Left colon (tissue), 2 donors: ENCODE results near the gene PRR15L. TPM values are rescaled to one million over a fixed set of nuclear protein-coding genes. Genes with fewer than 3 reads are reported as not detected.
"Not testable (repeated sequence)": the region's sequence is repeated elsewhere in the genome, so short reads cannot be mapped to it uniquely, and the experiment has no call there.

Experiments used
- ATAC-seq: fragments of 200-7000 bp; cut with Tn5 transposase; one replicate; pipeline ENCODE4 v1.9.1; 2020; ENCODE audit warnings: mild to moderate bottlenecking, moderate library complexity
- DNase-seq, 2 donors: peaks; one replicate each; pipeline ENCODE4 v3.0.0-alpha.2; 2020
- intact Hi-C, 2 donors: fragments of 100-400 bp; cut with DNase I in 1 of 2; cut with micrococcal nuclease in 1 of 2; formaldehyde crosslinking; loops; one replicate each; pipeline versions ENCODE4 v1.11.2 to v1.14.0; 2022; cut with DNase I, micrococcal nuclease
- long read RNA-seq: library from polyadenylated mRNA; unstranded; transcript quantifications from one replicate; pipeline ENCODE4 v2.0.0, GENCODE V29; 2021
- total RNA-seq, 2 donors: library from RNA; stranded (reverse); fragmentation: NEBNext Ultra II Directional; extraction: Animal tissue kit (Norgen Biotek cat#: 25700); gene quantifications; one replicate each; pipeline ENCODE4 v1.2.1, GENCODE V29; 2021
- donor health status: DM: no; HTN: no; CAD: no.
- donor health status: DM: yes; HTN: yes; CAD: no.

Gene PRR15L, protein sequence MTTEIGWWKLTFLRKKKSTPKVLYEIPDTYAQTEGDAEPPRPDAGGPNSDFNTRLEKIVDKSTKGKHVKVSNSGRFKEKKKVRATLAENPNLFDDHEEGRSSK
- total RNA-seq: 100 to 1,000 TPM; 237 to 279 TPM
- long read RNA-seq, transcript PRR15L-201 (2 exons, 1,519 nt): major isoform, 159 of 237 reads
- long read RNA-seq, partial matches to known transcripts: 0 of 237 reads
- long read RNA-seq, other reads (novel, unspliced or antisense): 78 of 237 reads

DNA sequence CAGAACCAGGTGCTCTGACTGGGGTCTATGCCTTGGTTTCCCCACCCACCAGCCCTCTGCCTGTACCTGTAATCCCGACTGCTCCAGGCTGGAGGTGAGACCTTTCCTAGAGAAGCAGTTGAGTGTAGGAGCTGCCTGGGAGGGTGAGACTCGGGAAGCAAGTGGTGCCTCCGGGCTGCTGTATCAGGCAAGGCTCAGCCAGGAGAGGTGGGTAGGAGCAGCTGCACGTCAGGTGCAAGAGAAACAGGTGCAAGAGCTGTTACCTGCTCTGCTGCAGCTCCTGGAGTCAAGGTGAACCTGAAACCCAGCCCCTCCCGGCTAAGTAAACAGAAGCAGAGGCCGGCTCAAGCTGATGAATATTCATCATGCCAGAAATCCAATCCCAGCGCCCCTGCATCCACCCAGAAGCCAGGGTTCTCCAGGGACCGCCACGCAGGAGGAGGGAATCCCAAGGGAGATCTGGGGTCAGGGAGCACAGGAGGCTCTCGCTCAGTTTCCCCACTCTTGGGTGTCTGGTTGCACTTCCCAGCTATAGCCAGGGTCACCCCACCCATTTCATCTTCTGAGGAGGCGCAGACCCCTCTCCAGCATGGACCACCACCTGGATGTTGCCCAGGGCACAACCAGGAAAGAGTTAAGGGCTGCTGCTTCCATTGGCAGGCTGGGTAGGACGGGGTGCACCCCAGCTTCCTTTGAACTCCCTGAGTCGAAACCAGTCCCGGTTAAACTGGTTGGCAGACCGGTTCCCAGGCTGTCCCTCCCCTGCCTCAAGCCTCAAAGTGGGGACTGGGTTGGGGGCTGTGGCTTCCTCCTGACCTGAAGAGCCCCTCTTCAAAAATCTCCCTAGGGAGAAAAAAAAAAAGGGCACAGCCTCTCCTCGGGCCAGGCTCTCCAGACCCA lies at the start of gene PRR15L:
Gene PRR15L (minus strand): TSS at position 293 of the 900 bp plus-strand sequence. CDS start 4,649 bp downstream, outside the sequence.
- DNase-seq (peak; percentile 87 to 94), ATAC-seq (peak; percentile 69)
- intact Hi-C loops: no loop called here

DNA sequence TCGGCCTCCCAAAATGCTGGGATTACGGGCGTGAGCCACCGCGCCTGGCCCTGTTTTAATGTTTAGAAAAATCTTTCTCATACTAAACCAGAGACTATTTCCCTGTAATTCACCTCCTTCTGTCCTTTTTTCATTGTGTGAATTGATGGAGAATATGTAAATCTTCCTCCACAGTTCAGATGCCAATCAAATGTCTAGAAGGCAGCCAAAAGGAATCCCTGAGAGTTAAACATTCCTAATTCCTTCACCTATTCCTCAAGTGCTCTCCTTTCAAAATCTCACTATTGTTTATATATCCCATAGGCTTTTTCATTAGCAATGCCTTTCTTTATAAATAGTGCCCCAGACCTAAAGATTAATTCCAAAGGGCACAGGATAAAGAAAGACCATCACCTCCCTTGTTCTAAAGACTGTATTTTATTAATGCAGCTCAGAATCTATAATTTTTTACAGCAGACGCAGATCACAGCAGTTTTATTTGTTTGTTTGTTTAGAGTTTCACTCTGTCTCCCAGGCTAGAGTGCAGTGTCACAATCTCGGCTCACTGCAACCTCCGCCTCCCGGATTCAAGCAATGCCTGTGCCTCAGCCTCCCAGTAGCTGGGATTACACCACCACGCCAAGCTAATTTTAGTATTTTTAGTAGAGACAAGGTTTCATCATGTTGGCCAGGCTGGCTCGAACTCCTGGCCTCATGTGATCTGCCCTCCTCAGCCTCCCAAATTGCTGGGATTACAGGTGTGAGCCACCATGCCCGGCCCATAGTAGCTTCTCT lies 49.4 kb upstream of the PRR15L start:
- DNase-seq: no peak
- intact Hi-C loops: no loop called here
- no peak for ATAC-seq

DNA sequence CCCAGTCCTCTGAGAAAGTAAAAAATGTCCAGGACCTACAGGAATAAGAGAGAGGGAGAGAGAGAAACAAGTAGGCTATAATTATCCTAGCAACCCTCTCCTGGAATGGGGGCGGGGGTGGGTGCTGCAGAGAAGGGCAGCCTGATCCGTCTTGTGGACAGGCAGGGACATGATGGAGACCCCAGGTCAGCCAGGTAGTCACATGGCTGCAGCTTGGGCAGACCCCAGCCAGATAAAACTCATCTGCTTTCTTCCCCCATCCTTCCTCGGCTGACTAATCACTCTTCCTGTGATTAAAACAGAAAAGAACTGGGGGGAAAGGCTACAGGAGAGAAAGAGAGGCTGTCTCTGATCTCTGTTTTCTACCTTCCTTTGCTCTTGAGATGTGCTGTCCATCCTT lies 47.3 kb upstream of the PRR15L start:
- ATAC-seq: no peak
- intact Hi-C loops: no loop called here
- DNase-seq: no peak

DNA sequence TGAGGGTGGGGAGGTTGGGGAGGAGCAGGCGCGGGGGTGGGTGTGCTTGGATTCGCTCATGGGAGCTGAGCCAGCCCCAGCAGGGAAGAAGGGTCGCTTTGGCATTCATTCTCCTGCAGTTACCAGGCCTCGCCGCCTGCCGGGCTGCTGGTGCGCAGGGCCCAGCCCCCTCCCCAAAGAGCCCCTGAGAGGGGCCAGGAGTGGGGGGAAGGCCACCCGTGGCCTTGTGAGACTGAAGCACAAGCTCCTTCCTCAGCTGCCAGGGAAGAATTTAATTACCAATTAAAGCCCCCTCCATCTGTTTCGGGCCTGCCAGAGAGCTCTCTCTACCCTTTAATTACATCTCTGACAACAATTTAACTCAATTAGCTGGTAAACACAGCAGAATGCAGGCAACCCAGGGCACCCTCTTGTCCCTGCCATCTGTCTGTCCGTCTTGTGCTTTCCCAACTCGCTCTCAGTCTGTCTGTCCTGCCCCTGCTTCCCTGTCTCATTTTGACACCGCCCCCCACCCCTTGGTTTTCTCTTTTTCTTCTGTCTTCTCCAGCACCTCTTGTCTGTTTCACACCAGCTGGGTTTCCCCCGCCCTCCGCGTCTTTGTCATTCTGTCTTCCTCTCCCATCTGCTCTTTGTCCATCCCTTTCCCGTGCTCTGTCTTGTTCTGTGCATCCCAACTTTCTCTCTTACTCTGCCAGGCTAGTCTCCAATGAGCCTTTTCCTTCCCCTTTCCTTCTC lies 45.9 kb upstream of the PRR15L start:
- DNase-seq (no peak), ATAC-seq (no peak)
- intact Hi-C loops: no loop called here

DNA sequence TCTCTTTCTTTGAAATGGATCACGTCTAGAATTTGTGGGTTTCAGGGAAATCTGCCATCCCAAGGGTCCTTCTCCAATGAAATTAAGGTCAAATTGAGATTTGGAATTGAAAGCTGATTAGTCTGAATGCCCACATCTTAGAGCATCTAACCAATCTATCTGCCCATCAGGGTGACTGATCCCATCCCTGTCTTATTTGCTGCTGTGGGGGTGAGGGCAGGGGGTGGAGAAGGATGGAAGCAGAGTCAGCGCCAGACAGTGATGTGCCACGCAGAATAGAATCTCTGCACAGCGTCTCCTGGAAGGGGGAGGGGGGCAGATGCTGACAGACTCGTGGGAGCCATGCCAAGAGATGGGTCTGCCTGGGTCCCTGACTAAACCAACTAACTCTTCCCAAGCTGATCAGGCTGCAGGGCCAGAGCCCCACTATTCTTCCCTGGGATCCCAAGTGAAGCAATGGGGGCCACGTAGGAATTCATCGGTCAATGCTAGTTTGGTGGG lies 45.3 kb upstream of the PRR15L start:
- no peak for ATAC-seq
- intact Hi-C loops: no loop called here

DNA sequence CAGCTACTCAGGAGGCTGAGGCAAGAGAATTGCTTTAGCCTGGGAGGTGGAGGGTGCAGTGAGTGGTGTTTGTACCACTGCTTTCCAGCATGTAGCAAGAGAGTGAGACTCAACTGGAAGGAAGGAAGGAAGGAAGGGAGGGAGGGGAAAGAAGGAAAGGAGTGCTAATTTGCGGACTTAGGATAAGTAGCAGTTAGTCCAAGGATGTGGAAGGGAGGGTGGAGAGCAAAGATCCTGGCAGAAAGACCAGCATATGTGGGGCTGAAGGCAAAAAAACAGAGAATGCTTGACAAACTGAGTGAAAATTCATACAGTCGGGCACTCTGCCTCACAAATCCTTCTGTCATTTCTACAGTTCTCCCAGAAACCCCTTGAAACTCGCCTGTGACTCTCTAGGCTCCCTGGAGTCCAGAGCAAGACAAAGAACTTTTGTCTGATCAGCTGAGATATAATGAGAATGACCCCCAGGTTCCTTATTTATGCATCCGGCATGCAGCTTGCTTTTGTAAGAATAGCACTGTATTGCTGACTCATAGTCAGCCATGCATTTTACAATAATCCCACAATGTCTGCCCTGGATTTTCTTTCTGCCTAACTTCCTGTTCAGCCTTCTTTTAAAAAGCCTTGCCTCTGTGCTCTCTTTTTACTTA lies 44.7 kb upstream of the PRR15L start:
- DNase-seq (no peak), ATAC-seq (peak; percentile 78)
- intact Hi-C loops: no loop called here

More for the DNA sequence above, 45.3 kb upstream of the PRR15L start:
- DNase-seq: no peak

DNA sequence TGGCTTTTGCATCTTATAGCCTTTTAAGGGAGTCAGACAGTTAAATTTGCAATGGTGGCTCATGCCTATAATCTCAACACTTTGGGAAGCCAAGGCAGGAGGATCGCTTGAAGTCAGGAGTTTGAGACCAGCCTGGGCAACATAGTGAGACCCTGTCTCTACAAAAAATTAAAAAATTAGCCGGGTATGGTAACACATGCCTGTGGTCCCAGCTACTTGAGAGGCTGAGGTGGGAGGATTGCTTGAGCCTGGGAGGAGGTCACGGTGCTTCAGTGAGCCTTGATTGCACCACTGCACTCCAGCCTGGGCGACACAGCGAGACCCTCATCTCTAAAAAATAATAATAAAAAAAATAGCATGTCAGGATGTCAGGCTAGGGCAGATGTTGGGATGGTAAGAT lies 44.0 kb upstream of the PRR15L start:
- DNase-seq, ATAC-seq, intact Hi-C loops: not testable (repeated sequence)

DNA sequence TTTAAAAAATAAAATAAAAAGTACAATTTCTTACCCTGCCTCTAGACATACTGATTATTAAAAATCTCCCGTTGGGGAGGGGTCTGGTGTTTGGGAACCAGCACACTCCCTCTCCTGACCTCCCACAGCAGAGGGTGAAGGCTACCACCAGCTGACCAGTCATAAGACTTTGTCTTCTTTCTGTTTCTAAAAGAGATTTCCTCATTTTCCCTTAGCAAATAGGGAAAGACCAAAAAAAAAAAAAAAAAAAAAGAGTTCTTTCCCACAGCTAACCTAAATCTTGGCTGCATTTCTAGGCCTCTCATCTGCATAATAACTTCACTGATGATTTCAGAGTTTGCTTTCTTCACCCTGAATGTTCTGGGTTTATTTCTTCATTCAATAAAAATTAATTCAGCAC lies 43.5 kb upstream of the PRR15L start:
- intact Hi-C loops: no loop called here
- ATAC-seq (no peak), DNase-seq (no peak)

DNA sequence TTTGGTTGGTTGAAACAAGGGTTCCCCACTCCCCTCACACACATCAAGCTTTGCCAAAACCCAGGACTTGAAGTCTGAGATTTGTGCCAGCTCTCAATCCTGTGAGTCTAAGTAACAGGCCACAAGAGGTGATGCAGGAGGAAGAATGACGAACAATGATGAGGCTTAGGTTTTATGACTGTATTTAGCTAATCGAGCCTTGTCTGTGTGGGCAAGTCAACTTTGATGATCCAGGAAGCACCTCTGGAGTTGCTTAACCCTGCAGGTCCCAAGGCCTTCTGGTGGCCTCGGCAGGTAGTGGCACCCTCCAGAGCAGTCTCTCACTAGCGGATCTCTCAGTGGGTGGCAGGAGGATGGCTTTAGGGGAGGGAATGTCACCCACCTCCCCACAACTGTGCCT lies 41.9 kb upstream of the PRR15L start:
- ATAC-seq: peak; percentile 81
- DNase-seq: no peak
- intact Hi-C loops: no loop called here

DNA sequence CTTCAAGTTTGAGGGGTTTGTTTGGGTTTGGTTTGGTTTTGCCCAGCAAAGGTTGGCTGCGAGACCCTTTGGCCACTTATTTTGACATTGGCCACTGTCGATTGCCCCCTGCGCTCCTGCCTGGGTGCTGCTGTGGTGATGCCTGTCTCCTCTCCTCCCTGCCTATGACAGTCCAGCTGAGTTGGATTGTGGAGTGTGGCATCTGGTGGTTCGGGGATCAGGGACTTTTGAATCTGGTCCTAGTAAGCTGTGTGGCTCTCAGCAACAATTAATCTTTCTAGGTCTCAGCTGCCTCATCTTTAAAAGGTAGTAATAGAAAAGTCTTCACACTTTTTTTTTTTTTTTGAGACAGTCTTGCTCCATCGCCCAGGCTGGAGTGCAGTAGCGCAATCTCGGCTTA lies 40.4 kb upstream of the PRR15L start:
- no peak for ATAC-seq
- no peak for DNase-seq
- intact Hi-C loops: no loop called here

DNA sequence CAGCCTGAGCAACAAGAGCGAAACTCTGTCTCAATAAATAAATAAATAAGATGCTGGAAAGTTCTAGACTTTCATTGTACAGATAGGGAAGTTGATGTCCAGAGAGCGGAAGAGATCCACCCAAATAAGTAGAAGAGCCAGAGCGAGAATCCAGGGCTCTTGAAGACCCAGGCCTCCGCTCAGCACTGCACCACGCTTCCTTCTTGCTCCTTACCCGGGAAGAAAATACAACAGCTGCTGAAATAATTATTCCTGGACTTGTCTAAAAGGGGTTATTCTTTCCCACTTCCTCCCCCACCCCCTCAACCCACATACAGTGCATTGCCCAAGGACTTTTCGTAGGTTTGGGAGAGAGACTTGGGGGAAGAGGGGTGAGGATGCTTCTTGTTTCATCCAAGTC lies 39.9 kb upstream of the PRR15L start:
- intact Hi-C loops: no loop called here
- no peak for ATAC-seq

DNA sequence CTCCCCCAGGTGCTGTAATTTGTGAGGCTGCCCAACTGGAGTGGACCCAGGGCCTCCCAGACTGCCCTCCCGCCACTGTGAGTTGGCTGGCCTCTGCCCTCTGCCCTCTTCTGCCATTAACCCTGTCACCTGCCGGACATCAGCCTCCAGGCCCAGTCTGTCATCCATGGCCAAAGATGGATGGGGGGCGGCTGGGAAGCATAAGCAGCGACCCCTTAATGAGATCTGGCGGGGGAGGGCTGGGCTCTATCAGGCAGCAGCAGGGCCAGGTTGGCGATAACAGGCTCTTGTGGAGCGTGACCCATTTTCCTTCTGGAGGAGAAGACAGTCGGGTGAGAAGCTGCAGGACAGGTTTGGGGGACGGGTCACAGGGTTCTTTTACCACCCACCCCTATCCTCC lies 38.5 kb upstream of the PRR15L start:
- no peak for ATAC-seq
- no peak for DNase-seq
- intact Hi-C loops: no loop called here

More for the DNA sequence above, 39.9 kb upstream of the PRR15L start:
- no peak for DNase-seq

DNA sequence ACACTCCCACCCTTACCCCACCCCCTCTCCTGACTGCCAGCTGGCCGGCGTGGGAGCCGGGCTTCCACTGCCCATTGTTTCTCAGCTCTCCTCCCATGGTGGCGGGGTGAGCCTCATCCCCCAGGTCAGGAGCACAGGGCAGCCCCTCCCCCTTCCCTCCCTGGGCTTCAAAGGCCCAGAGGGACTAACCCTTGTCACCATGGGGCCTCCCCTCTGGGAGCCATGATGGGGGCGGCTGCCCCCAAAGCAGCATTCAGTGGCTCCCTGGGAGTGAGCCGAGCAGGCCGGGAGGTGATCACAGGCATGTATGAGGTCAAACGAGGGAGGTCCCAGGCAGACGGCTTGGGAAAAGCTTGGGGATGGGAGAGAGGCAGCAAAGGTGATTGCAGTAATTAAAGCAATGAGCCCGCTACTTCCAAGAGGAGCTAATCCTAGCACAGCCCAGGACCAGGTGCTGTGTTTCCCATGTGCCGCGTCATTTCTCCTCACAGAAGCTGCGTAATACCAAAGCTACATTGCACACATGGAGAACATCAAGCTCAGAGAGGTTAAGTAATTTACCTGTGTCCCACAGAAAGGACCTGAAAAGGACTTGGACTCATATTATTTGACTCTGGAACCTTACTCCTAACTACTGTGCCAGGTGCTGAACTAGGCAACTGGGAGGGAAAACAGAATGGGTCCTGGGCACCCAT lies 37.7 kb upstream of the PRR15L start:
- intact Hi-C loops: no loop called here
- ATAC-seq (no peak), DNase-seq (no peak)

DNA sequence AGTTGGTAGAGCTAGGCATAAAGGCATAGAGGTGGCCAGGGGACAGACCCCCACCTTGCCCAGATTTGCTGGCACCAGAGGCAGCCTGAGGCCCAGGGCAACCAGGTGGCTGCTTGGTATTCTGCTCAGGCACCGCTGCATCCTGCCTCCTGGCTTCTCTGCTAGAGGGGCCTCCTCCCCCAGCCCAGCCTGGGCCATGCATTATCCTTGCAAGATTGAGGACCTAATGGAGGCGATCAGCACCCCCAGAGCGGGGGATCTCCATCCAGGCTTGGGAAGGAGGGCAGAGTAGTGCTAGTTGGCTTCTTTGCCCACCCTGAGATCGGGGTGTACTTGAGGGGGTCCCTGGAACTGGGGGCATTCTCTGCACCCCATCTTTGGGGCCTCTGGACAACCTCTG lies 37.0 kb upstream of the PRR15L start:
- DNase-seq: no peak
- intact Hi-C loops: no loop called here
- no peak for ATAC-seq

DNA sequence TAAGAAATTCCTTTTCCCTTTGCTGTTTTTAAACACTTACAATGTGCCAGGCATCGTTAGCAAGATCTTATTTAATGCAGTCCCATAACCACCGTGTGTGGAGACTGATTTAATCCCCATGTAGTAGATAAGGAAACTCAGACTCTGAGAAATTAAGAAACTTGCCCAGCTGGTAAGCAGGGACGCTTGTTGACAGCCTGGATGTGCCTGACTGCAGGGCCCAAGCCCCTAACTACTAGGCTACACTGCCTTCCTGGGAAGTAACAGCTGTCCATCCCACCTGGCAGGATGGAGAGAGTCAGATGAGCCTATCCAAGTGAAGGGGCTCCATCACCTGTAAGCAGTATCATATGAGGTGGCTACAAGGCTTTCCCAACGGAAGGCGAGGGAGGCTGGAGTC lies 36.3 kb upstream of the PRR15L start:
- DNase-seq (no peak), ATAC-seq (no peak)
- intact Hi-C loops: no loop called here

DNA sequence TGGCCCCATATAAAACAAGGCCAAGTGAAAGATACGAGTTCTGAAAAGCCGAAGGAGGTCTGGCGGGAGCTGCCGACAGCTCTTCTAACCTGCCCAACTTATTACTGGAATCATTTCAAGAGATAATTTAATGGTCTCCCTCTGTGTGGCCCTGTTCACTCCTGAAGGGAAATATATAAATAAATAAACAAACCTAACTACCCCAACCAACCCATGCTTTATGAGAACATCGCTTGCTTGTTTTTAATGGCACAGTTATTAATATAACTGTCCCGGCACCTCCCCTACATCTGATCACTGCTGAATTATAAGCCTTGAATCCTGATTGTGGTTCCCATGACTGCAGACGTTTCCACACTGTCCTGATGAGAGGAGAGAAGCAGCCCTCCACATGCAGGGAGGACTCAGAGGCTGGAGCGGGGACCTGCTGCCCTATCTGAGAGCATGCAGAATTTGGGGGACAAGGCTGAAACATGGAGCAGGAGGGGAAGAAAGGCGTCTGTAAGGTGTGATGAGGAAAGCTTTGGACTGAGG lies 35.4 kb upstream of the PRR15L start:
- ATAC-seq: no peak

DNA sequence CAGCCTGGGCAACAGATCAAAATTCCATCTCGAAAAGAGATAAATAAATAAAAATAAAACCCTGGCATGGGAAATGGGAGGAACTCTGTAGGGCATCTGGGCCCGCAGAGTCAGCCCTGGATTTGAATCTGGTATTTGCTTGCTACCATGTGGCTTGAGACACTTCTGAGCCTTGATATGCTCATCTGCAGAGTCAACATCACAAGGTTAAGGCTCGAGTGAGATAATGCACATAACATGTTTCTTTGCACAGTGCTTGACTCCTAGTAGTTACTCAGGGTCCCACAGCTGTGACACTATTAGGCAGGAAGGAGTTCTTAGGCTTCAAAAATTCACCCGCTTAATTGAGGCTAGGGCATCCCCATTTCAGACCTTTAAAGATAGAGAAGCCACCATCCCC lies 34.5 kb upstream of the PRR15L start:
- ATAC-seq (no peak), DNase-seq (no peak)
- intact Hi-C loops: no loop called here

More for the DNA sequence above, 35.4 kb upstream of the PRR15L start:
- intact Hi-C loops: no loop called here
- no peak for DNase-seq
